Medulla oblongata (tissue), 1 donor: ENCODE measurements around the gene CSNK2B.
"Not testable (repeated sequence)": the region's sequence is repeated elsewhere in the genome, so short reads cannot be mapped to it uniquely, and the experiment has no call there.

Source experiments
- DNase-seq: peaks from one replicate; pipeline ENCODE4 v3.0.0-alpha.2; 2015; ENCODE audit errors: extremely low spot score

CSNK2B gene

DNA sequence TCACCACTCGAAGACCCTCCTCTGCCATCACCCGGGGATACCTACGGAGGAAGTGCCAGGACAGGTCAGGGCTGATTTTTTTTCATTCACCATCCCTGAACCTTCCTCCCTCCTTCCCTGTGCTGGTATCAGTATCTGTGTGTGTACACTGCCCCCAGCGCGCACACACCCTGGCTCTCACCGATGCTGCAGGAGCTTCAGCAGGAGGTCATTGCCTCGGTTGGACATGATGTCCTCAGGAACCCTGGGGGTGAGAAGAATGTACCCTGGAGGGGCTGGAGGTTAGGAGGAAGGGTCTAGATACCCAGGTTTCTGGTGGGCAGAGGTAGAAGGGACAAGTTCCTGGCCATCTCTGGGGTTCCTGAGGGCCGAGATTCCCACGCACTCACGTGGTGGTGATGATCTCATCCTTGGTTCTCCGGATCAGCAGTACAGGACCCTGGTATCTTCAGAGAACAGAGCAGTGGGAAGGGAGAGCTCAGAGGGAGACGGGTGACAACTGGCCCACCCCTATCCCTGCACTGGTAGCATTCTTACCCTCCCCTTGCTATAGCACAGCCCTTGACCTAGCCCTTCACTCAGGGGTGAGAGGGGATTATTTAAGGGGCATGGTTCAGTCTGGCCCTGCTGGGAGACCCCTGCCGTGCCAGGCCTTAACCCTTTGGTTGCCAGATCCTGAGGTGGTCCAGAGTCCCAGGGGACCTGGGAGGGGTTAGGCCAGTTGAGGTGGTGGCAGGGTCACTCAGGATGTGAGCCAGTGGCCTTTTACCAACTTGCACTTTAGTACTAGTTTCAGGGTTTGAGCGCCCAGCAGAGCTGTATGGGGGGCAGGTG lies 22.2 kb downstream of the CSNK2B start:
- no peak for DNase-seq

DNA sequence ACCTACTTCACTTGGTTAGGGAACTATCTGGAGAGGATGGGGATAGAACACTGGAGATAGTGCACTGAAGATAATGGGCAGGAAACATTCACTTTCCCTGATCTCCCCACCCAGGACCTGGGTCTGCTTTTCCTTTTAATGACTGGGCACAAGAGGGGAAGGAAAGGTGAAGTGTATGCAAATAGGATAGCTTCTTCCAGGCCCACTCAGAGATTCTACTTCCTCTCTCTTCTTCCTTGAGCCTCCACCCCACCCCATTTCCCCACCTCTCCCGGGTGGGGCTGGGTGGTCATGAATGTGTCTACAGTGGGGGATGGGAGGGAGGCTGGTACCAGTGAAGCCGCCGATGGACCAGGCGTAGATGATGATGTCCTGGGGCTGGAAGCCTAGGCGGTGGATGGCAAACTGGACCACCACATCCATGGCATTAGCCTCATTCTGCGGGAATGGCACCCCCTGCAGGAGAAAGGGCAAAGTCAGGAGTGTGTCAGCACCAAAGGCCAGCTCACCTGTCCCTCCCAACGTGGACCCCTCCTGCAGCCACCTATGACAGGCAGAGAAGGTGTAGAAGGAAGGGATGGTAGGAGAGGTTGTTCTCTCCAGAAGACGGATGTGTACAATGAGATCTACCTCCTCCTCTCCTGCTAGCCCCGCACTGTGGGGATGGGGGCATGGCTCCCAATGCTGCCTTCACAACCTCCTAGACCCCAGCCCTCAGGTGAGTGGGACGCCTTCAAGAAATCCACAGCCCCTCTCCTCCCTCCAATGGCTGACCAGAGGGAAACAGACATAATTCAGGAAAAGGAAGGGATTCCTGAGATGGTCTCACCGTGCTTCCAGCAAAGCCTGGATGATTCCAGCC lies 23.6 kb downstream of the CSNK2B start:
- DNase-seq: no peak

DNA sequence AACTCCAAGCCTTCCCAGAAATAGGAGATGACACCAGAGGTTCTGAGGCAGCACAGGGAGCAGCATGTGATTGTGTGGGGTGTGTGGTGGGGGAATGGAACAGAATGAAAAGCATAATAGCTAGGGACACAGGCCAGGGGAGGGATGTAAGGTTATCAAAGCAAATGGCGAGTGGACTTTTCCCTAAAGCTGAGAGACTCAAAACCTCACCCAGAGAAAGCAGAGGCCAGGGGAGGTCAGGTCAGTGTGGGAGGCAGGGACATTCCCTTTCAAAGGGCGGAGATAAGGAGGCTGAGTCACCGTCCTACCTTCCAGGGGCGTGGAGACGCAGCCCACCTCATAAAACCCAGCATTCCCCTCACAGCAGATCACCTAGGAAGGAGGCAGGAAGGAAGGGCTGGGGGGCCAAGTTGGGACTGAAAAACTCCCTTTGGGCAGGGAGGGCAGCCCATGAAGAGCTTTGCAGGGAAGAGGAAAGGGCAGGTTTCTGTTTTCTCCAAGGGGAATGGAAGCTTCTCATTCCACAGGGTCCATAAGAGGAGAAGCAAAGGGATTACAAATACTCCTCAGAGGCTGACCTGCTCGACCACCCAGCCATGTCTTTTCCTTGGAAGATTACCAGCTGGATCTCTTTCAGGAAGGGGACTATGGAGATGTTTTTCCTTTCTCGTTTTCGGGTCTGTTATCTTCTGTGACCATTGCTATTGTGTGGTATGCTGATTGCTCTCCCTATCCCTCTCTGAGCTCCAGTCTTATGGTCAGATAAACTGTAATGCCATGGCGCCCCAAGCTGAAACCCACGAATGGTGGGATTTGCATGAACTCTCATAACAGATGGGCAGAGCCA lies 24.6 kb downstream of the CSNK2B start:
- peak; percentile 62 for DNase-seq

DNA sequence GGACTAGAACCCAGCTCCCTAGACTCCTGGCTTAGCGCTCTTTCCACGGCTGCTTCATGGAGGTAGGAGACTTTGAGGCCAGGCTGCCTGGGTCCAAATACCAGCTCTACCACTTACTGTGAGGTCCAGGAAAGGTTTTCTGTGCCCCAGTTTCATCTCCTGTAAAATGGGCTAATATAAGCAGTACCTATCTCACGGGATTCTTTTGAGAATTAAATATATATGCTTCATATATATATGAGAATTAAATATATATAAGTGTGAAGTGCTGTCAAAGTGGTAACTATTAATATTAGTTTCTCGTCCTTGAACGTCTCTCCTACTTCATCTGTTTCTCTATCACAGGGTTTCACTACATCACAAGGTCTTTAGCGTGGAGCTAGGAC lies 25.2 kb downstream of the CSNK2B start:
- DNase-seq: no peak

DNA sequence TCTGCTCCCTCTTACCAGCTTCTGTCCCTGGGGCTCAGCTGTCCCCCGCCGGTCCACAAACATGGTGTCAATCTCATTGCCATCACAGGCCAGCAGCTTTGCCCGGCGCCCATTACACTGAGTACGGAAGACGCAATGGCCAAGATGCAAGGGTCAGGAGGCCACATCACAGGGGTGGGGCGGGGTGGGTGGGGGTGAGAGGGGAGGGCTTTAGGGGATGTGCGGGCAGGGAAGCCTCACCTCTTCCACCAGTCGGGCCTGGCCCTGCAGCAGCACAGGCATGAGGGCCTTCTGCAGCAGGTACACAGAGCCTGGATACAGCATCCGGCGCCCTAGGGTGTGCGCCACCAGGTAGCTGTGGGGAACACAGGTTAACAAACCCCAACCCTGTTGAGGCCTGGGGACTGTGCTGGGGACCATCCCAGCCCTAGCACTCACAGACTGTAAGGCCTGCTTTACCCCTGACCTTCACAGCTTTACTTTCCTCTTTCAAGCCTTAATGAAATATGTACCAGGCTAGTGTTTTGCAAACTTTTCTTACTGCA lies 25.8 kb downstream of the CSNK2B start:
- DNase-seq: no peak

DNA sequence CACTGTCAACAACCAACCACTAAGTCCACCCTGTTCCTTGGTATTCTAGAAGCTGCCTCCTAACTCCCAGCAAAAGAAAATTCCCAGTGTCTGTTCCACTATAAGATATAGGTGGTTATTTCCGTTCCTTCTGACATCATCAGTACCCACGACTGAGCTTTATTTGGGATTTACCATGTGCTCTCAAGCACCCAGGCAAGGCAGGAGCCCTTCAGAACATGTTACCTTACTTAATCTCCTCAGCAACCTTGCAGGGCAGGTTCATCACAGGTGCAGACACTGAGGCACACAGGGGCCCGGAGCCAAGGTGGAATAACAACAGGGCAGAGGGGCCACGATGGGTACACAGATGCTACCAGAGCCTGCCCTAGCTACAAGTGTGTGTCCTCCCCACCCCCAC lies 26.5 kb downstream of the CSNK2B start:
- no peak for DNase-seq

DNA sequence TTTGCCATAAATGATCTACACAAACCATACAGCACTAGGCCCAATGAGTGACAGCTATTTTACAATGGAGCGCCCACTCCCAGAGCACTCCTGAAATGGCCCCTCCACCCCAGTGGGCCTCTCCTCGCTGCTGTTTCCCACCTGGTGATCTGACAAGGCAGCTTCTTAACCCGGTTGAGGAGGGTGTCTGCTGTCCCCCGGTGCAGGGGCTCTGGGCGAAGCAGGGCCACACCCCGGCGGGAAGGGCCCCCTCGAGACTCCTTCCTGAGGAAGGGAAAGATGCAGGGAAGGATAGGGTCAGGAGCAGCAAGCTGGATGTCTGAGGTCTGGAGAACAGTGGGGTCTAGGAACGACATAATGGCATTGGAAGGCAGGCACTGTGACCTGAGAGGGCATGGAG lies 27.0 kb downstream of the CSNK2B start:
- DNase-seq: no peak

DNA sequence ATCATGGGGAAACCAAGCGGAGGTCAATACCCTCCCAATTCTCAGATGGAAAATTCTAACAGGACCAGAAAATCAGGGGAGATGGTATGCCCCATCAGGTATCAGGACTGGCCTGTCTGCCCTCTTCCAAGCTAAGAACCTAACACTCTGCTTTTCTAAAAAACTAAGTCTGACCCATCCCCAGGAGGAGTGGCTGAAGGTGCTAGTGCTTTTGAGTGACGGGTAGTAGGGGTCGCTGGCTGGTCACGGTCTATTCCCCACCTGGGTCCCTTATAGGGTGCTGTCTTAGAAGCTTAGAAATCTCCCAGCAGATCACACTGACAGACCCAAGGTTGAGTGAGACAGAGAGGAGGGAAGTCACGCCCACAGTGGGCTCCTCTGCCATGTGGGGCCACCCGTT lies 27.7 kb downstream of the CSNK2B start:
- no peak for DNase-seq

DNA sequence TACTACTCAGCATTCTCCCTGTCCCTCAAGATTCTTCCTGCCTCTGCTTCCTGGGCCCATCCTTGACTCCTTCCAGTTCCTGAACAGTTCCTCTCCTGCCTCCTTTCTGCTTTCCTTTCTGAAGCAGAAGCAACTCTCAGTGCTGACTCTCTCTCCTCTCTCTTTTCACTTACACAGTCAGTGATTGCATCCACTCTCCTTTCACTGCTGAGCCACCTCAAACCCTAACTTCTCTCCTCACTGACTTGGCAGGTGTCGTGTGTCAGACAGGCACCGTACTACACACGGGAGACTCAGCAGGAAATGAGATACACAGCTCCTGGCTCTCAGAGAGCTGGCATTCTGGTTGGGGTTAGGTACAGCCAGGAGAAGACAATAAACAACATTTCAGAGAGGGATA lies 31.7 kb downstream of the CSNK2B start:
- DNase-seq: no peak

DNA sequence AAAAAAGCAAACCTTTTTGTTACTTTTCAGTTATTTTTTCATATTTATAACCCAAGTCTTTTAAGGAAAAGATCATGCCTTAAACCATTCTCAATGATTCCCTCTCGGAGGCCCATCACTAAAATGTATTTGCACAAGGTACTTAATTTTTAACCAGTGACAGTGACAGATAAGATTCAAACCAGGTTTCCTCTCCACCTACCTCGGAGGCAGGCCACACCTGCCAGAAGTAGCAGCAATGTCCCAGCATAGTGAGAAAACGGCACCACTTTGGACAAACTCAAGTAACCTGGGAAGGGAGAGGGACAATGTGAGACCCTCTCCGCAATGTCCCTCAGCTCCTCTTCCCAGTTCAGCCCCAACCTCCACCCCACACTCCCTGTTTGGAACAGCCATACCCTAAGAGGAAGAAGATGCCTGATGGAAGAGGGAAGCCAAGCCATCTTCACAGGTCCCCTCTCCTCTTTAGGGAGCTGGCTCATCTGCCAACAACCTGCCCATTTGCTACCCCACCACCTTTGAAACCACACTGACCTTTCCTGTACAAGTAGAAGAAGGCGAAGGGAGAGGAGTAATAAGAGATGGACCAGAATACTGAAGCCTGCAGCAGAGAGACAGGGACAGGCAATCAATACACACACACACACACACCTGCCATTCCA lies 35.0 kb downstream of the CSNK2B start:
- DNase-seq: no peak

DNA sequence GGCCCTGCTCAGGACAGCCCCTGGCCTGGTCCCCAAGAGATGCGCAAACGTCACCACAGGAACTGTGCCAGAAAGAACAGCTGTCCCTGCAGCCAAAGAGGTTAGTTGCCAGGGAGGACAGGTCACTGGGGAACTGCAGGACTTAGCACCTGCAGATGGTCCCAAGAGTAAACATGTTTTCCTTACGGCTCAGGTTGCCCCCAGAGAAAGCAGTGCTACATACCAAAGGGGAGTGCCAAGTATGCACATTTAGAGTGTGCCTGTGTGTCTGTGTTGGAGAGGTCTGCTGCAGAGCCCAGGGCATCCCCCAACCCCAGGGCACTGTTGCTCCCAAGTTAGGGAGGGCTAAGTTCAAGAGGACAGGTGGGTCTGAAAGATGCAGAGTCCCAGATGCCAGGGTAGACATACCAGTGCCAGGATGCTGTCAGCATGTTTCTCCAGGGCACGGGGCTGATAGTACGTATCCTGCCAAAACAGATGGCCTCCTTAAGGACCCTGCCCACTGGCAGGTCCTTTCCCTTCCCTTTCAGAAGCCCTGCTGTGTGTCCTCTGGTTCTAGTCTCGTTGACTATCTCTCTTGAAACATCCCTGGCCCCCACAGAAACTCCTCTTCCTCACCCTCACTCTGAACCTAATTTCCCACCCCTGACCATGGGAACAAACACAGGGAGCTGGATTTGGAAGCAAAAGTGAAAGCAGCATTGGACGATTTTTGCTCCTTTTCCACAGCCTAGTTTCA lies 36.0 kb downstream of the CSNK2B start:
- DNase-seq: peak; percentile 27

DNA sequence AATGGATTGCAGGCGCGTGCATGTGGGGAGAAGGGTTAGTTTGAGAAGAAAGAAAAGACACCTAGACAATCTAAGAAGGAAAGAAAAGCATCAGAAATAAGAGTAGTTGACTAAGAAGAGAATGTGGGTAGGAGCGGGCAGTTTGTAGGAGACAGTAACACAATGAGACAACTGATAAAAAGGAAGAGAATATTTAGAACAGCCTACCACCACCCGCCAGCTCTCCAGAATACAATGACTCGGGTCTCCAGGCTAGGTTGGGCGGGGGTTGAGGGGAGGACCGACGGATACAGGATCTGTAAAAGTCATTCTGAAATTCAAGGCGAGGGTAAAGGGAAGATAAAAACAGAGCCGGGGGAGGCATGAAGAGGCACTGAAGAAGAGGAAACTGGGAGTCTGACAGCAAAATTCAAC lies 36.5 kb downstream of the CSNK2B start:
- no peak for DNase-seq

DNA sequence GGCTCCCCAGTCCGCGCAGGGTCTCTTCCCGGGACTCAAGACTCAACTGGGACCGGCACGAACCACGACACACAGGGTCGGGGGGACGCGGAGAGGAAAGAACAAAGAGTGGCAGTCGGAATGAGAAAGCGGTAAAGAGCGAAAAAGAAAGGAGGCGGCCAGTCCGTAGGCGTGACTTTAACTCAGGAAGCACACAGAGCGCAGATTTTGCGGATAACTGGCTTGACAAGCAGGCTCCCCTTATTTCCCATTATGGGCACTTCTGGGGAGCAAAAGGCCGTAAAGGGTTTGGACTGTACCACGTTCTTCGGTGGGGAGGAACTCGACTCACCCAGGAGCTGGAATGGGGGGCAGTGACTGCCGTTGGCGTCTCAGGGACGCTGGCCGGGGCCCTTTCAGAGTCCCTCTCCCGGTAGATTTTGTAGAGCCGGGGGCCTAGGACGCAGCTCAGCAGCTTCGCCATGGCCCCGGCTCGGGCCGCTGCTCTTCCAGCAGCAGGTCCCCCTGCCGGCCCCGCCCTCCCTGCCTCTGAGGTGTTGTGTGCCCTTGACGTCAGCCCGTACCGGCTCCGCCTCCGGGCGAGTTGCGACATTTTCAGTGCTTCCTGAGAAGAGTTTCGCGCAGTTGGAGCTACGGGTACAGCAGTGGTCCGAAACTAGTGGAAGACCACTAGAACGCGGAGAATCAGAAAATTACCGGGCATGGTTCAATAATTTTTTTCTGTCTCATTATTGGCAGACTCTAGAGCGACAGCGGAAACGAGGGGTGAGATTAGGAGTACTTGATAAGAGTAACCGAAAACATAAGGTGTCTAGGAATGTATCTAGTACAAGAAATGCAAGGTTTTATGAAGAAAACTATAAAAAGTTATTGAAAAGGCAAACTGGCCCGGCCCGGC lies 37.2 kb downstream of the CSNK2B start, which contains the start of gene ABHD16A:
ABHD16A (minus strand) TSS at position 506 of the 898 bp plus-strand sequence; CDS start at position 463, 43 bp downstream.
- DNase-seq: peak; percentile 99

DNA sequence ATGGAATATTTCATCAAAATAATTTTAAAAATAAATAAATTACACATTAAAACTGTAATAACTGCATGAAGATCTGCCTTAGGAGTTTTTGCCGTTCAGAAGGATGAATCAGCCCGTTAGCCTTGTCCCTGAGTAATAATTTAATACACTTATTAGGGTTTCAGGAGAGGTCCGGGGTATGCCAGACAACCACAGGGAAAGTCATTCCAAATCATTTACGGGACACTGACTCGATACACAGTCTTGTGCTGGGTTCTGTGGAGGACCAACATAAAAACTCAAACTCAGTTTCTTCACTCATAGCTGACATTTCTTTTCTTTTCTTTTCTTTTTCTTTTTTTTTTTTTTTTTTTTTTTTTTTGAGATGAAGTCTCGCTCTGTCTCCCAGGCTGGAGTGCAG lies 40.1 kb downstream of the CSNK2B start:
- DNase-seq: no peak

DNA sequence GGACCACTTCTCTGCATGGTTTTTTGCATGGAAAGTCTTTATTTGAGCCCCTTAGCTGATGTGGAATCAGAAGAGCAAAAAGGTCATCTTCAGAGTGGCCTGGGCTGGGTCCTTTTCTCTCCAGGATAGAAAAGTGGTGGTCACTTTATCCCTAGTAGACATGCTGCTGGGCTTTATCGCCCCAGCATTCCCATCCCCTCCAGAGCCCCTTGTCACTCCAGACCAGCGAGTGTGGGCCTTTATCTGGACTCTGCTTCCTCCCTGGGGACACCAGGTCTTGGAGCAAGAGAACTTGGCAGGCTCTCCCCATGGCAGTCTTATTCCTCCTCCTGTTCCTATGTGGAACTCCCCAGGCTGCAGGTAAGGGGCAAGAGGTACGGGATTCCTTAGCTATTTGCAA lies 40.7 kb downstream of the CSNK2B start, which contains the start of gene LY6G6F:
LY6G6F (plus strand) TSS at position 268 of the 400 bp plus-strand sequence; CDS start at position 309, 41 bp downstream.
- no peak for DNase-seq

DNA sequence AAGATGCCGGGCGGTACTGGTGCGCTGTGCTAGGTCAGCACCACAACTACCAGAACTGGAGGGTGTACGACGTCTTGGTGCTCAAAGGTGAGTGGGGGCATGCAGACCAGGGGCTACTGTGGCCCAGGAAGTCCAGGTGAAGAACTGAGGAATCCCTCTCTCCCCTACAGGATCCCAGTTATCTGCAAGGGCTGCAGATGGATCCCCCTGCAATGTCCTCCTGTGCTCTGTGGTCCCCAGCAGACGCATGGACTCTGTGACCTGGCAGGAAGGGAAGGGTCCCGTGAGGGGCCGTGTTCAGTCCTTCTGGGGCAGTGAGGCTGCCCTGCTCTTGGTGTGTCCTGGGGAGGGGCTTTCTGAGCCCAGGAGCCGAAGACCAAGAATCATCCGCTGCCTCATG lies 41.8 kb downstream of the CSNK2B start:
- no peak for DNase-seq

DNA sequence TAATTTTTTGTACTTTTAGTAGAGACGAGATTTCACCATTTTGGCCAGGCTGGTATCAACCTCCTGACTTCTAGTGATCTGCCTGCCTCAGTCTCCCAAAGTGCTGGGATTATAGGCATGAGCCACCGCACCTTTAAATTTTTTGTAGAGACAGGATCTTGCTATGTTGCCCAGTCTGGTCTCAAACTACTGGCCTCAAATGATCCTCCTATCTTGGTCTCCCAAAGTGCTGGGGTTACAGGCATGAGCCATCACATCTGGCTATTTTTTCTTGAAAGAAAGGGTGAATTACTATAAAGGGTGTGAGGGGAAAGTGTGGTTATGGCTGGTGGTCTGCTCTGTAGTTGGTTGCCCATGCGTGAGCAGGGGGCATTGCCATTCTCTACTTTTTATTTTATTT lies 42.3 kb downstream of the CSNK2B start:
- DNase-seq: no peak

DNA sequence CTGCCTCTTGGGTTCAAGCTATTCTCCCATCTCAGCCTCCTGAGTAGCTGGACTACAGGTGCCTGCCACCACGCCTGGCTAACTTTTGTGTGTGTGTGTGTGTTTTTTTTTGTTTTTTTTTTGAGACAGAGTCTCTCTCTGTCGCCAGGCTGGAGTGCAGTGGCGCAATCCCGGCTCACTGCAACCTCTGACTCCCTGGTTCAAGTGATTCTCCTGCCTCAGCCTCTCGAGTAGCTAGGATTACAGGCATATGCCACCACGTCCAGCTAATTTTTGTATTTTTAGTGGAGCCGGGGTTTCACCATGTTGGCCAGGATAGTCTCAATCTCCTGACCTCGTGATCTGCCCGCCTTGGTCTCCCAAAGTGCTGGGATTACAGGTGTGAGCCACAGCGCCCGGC lies 43.3 kb downstream of the CSNK2B start:
- DNase-seq: not testable (repeated sequence)

DNA sequence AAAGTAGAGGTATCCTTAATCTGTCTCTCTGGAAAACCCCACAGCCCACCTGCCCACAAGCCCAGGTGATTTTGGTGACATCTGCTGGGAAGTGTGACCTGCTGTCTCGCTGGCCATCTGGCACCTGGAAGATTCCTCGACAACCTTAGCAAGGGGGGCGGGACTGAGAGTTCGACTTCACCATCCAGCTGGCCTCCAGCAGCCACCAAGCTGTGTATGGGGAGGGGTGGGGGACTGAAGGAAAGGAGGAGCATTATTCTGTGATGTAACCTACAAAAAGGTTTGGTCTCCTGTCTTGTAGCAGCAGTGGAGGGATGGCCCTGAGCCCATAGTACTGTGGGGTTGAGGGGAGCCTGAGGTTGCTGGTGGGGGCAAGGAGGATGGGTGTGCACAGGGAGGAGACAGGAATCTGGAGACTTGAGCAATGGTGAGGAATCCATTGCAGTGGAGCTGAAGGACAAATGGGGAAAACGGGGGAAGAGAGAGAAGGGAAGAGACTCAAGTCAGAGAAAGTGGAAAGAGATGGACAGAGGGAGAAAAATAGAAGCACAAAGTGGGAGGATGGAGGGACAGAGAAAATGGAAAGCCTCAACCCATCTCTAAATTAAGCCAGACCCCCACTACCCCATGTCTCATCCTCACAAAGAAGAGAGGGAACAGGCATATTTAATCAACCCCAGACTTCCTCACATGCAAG lies 44.8 kb downstream of the CSNK2B start:
- DNase-seq: no peak
